Chondrocyte (in vitro differentiated cells): ENCODE measurements around the gene SPEM2. TPM values are rescaled to one million over a fixed set of nuclear protein-coding genes. Genes with fewer than 3 reads are reported as not detected.
A peak's percentile ranks its signal among the peaks of the same experiment; 100 is the strongest.

ENCODE experiments used
- DNase-seq: peaks from one replicate; pipeline ENCODE4 v3.0.0; 2021; ENCODE audit warnings: mixed read lengths, low spot score
- H3K27ac Mint-ChIP-seq: one replicate; pipeline ENCODE4 v1.8.0; 2021; ENCODE audit warnings: mild to moderate bottlenecking, moderate library complexity, mixed read lengths; ENCODE audit not compliant: unreplicated experiment
- H3K27me3 Mint-ChIP-seq: 2 replicates; pipeline ENCODE4 v1.8.0; 2021; ENCODE audit warnings: low read depth, mixed read lengths
- H3K36me3 Mint-ChIP-seq: 2 replicates; pipeline ENCODE4 v1.8.0; 2021; ENCODE audit warnings: low read depth, mixed read lengths
- H3K4me1 Mint-ChIP-seq: 2 replicates; pipeline ENCODE4 v1.8.0; 2021; ENCODE audit warnings: low read depth, mild to moderate bottlenecking, mixed read lengths
- H3K4me3 Mint-ChIP-seq: one replicate; pipeline ENCODE4 v1.8.0; 2021; ENCODE audit warnings: mild to moderate bottlenecking, moderate library complexity, mixed read lengths; ENCODE audit not compliant: unreplicated experiment
- H3K9me3 Mint-ChIP-seq: 2 replicates; pipeline ENCODE4 v1.8.0; 2021; ENCODE audit warnings: low read depth, mixed read lengths
- total RNA-seq: library from RNA; stranded (reverse); gene quantifications from 3 replicates; pipeline ENCODE4 v1.2.1, GENCODE V29; 2021
- TF ChIP-seq, protein P1 (sequence below): fragments of 200-600 bp; sonication (generic); IDR thresholded peaks from 2 replicates; pipeline ENCODE4 v1.5.0; 2021; ENCODE audit warnings: antibody characterized with exemption, mild to moderate bottlenecking, moderate library complexity

SPEM2 gene
- total RNA-seq, 1 donor from 2014 or later: not detected

DNA sequence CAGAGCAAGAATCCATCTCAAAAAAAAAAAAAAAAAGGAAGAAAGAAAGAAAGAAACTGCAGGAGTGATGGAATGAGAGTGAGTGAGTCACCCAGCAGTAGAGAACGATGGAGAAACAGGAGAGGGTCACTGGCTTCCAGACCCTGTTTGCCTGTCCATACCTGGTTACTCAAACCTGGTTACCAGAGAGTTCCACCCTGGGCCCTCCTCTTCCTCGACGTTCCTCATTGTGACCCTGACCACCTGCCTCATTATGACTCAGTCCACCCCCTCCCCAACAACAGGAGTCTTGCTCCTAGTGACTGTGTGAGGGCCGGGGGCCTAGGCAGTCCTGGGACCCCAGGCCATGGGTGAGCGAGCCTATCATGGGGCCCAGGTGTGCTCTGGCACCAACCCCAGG is 3.1 kb downstream of the SPEM2 start, which contains the start of gene SPEM3:
SPEM3 (plus strand) TSS at position 301 of the 400 bp plus-strand sequence; CDS start at position 347, 46 bp downstream.
- no peak within 1 kb of the TSS for H3K27ac Mint-ChIP-seq

DNA sequence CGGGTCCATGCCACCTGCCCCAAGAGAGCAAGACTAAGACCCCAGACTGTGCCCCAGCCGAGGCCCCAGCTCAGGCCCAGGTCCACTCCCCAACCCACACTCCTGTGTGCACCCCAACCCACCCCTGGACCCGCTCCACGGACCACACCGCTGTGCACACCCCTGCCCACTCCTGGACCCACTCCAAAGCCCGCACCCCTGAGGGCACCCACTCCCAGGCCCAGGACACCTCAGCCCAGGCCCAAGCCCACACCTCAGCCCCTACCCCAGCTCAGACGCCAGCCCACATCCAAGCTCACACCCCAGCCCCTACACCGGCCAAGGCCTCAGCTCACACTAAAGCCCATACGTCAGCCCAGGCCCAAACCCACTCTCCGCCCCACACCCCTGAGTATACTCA is 4.3 kb downstream of the SPEM2 start:
- Mint-ChIP-seq H3K27ac (no peak overlapping the region), H3K9me3 (no peaks in the 10 kb centered on the region), H3K4me3 (no peak overlapping the region), H3K4me1 (no peaks in the 10 kb centered on the region), H3K36me3 (no peaks in the 10 kb centered on the region), H3K27me3 (no peaks in the 10 kb centered on the region)
- no peak for DNase-seq
- TF ChIP-seq, protein P1, sequence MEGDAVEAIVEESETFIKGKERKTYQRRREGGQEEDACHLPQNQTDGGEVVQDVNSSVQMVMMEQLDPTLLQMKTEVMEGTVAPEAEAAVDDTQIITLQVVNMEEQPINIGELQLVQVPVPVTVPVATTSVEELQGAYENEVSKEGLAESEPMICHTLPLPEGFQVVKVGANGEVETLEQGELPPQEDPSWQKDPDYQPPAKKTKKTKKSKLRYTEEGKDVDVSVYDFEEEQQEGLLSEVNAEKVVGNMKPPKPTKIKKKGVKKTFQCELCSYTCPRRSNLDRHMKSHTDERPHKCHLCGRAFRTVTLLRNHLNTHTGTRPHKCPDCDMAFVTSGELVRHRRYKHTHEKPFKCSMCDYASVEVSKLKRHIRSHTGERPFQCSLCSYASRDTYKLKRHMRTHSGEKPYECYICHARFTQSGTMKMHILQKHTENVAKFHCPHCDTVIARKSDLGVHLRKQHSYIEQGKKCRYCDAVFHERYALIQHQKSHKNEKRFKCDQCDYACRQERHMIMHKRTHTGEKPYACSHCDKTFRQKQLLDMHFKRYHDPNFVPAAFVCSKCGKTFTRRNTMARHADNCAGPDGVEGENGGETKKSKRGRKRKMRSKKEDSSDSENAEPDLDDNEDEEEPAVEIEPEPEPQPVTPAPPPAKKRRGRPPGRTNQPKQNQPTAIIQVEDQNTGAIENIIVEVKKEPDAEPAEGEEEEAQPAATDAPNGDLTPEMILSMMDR: no peak

More for the DNA sequence above, 3.1 kb downstream of the SPEM2 start, which contains the start of gene SPEM3:
- no peaks in the 10 kb centered on the region for H3K27me3 Mint-ChIP-seq
- no peaks in the 10 kb centered on the region for H3K36me3 Mint-ChIP-seq
- H3K4me3 Mint-ChIP-seq: no peak within 1 kb of the TSS
- TF ChIP-seq, protein P1: no peak
- no peaks in the 10 kb centered on the region for H3K4me1 Mint-ChIP-seq
- DNase-seq: no peak
- no peaks in the 10 kb centered on the region for H3K9me3 Mint-ChIP-seq

DNA sequence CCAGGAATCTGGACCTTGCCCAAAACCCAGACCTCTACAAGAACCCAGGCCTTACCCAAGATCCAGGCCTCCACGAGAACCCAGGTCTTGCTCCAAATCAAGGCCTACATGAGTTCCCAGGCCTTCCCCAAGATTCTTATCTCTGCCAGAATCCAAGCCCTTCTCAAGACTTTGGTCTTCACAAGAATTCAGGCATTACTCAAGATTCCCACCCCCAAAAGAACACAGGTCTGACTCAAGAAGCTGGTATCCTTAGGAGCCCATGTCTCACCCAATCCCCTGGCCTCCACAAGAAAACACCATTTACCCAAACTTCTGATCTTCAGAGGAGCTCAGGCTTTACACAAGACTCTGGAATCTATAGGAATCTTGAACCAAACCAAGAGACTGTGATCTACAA is 5.8 kb downstream of the SPEM2 start:
- peaks cover 12% of the 10 kb centered on the region for H3K4me1 Mint-ChIP-seq
- no peaks in the 10 kb centered on the region for H3K27me3 Mint-ChIP-seq
- TF ChIP-seq, protein P1: no peak
- H3K36me3 Mint-ChIP-seq: no peaks in the 10 kb centered on the region
- no peak for DNase-seq
- no peaks in the 10 kb centered on the region for H3K9me3 Mint-ChIP-seq
- H3K27ac Mint-ChIP-seq: no peak overlapping the region
- no peak overlapping the region for H3K4me3 Mint-ChIP-seq

DNA sequence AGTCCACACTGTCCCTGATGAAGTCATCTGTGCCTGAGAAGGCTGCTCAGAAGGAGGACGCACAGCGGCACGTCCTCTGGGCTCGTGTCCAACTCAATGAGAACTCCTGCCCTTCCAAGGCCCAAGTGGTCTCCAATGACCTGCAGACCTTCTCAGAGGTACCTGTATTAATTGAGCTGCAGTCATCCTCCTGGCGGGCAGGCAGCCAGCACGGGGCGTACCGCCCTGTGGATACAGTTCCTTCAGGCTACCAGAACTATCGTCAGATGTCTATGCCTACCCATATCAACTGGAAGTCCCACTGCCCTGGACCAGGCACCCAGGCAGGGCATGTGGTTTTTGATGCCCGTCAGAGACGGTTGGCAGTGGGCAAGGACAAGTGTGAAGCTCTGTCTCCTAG is 6.9 kb downstream of the SPEM2 start:
- no peaks in the 10 kb centered on the region for H3K36me3 Mint-ChIP-seq
- no peaks in the 10 kb centered on the region for H3K9me3 Mint-ChIP-seq
- TF ChIP-seq, protein P1: no peak
- H3K27me3 Mint-ChIP-seq: no peaks in the 10 kb centered on the region
- H3K4me1 Mint-ChIP-seq: peaks cover 19% of the 10 kb centered on the region
- DNase-seq: no peak
- no peak overlapping the region for H3K4me3 Mint-ChIP-seq
- H3K27ac Mint-ChIP-seq: no peak overlapping the region

DNA sequence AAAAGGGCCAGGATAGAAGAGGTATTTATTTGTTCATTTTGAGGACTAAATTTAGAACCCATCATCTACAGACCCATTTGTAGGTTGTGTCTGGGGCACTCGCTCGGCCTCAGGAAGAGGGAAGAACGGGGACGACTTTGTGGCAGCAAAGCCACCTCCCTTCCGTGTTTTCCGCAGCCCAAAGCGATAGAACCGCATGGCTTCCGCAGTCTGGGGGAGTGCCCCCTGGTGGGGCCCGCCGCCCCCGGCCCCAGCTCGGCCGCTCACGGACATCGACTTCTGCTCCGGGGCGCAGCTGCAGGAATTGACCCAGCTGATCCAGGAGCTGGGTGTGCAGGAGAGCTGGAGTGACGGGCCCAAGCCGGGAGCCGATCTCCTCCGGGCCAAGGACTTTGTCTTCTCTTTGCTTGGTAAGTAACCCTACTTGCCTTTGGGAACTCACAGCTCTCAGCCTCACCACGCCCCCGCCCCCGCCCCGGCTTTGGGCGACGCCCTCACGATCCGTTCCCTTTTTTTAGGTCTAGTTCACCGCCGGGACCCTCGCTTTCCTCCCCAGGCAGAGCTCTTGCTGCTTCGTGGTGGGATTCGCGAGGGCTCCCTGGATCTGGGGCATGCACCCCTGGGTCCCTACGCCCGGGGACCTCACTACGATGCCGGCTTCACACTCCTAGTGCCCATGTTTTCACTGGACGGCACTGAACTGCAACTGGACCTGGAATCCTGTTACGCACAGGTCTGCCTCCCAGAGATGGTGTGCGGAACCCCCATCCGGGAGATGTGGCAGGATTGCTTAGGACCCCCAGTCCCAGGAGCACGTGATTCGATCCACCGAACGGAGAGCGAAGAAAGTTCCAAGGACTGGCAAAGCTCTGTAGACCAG is 10.5 kb downstream of the SPEM2 start:
- Mint-ChIP-seq H3K4me3 (peak overlapping the region; percentile 87), H3K27ac (peak overlapping the region; percentile 86), H3K36me3 (no peaks in the 10 kb centered on the region), H3K27me3 (no peaks in the 10 kb centered on the region), H3K9me3 (no peaks in the 10 kb centered on the region), H3K4me1 (peaks cover 49% of the 10 kb centered on the region)
- TF ChIP-seq, protein P1: peak; percentile 54
- no peak for DNase-seq
